ENCODE data around the gene WWC2. TPM values are rescaled to one million over a fixed set of nuclear protein-coding genes. Genes with fewer than 3 reads are reported as not detected.
A peak's percentile ranks its signal among the peaks of the same experiment; 100 is the strongest.

WWC2 gene
- total RNA-seq = 45.7 and 221 TPM in 2 replicates

- DNase-seq (ENCODE audit: low read depth) = peak; percentile 77
Observed at GRCh38 chr4:183098723-183099536, at the start of gene WWC2. Gene WWC2 (plus strand): TSS chr4:183099257. CDS start chr4:183099492, 235 bp downstream.

GRCh38 chr4:183053681-183054080 lies 45.4 kb upstream of the WWC2 start:
- no peak for DNase-seq (ENCODE audit: low read depth)

DNA sequence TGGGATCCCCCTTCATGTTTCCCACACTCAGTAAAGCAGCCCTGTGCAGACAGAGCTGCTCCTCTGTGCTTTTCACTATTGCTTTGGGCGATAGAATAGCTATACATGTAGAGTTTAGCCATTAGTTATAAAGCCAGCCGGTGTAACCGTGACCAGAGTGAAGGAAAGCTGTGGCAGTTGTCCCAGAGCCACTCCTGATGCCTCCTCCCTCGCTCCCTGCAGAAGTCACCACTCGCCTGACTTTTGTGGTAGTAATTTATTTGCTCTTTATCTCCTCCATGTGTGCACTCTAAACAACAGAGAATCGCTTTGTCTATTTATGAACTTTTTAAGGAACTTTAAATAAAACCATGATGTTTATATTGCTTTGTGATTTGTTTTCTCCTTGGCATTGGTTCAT lies 41.8 kb upstream of the WWC2 start:
- no peak for DNase-seq (ENCODE audit: low read depth)

DNA sequence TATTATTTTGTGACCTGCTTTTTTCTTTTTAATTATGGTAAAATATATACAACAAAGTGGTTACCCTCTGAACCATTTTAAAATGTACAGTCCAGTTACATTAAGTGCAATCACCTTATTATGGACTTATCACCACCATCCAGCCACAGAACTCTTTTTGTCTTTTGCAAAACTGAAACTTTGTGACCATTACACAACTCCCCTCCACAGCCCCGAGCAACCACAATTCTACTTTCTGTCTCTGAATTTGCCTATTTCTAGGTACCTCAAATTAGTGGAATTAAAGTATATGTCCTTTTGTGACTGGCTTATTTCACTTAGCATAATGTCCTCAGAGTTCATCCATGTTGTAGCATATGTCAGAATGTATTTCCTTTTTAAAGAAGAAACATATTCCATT lies 39.3 kb upstream of the WWC2 start:
- DNase-seq (ENCODE audit: low read depth) = no peak

DNA sequence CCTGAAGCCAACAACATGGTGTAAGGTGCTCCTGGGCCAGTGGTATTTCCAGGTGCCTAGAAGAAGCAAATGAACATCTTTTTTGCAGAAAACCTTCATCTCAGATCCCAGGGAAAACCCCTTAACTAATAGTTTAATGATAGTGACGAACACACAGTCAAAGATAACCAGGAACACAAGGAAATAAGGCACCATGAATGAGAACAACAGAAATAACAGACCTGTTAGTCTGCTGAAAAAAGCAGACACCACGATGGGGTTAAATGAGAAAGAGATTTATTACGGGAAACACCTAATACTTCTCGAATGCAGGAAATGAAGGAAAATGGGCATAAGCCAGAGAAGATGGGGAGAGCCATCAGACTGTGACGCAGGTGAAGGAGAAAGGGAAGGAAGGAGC lies 30.6 kb upstream of the WWC2 start:
- DNase-seq (ENCODE audit: low read depth) = no peak

DNA sequence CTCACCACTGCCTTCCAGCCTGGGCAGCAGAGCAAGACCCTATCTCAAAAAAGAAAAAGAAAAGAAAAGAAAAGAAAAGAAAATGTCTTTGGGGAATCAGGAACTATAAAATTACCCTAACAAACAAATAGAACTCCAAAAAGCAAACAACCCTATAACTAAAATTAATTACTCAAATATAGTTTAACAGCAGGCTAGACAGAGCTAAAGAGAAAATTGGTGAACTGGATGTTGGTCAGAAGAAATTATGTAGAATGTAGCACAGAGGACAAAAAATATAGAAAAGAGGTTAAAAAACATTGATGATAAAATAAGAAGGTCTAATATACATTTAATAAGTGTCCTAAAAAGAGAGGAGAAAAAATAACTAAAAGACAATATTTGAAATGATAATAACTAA lies 27.8 kb upstream of the WWC2 start:
- DNase-seq (ENCODE audit: low read depth) = no peak

GRCh38 chr4:183072176-183072575 lies 26.9 kb upstream of the WWC2 start:
- DNase-seq (ENCODE audit: low read depth) = no peak

- DNase-seq (ENCODE audit: low read depth) = no peak
Observed at GRCh38 chr4:183073838-183074145, 25.3 kb upstream of the WWC2 start.

DNA sequence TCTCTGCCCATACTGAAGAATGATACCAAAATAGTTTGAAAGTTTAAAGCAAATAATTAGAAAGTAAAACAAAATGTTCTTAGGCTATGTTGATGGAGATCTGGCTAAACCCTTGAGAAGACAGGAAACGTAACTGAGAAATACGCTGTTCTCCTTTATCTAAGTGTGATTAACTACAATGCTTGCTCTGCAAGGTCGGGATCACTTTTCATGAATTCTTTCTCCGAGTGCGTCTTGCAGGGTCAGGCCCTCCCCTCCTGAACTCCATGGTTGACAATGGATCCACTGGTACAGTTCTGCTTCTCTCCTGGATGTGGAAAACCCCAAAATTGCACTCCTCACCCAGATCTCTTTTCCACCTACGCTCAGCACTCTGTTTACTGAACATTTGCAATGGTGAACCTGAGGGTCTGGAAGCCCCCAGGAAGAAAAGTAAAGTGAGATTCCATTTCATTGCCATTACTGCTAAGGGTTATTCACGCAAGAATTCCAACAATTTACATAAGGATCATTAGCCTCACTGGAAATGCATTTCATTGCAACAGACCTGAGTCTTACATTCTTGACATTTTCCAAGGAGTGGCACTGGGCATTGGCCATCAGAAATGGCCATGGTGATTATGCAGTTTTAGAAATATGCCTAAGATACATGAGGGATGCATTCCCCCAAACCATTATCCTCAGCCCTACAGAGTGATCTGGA lies 24.6 kb upstream of the WWC2 start:
- peak; percentile 86 for DNase-seq (ENCODE audit: low read depth)

DNA sequence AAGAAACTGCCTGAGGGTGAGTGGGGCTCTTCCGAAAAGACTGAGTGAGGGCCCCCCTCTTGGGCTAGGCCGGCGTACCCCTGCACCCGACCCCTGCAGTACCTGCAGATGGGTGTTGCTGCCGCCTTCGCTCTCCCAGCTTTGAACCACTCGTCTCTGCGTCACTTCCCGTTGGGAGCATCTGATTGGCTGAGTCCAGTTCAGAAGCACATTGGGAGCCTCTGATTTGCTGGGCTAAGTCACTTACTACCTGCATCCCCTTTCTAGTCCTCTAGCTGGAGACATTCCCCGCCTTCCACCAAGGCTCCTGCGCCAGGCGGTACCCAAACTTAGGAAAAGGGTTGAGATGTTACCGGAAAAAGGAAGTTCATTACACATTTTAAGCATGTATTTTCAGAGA lies 20.4 kb upstream of the WWC2 start:
- no peak for DNase-seq (ENCODE audit: low read depth)

DNA sequence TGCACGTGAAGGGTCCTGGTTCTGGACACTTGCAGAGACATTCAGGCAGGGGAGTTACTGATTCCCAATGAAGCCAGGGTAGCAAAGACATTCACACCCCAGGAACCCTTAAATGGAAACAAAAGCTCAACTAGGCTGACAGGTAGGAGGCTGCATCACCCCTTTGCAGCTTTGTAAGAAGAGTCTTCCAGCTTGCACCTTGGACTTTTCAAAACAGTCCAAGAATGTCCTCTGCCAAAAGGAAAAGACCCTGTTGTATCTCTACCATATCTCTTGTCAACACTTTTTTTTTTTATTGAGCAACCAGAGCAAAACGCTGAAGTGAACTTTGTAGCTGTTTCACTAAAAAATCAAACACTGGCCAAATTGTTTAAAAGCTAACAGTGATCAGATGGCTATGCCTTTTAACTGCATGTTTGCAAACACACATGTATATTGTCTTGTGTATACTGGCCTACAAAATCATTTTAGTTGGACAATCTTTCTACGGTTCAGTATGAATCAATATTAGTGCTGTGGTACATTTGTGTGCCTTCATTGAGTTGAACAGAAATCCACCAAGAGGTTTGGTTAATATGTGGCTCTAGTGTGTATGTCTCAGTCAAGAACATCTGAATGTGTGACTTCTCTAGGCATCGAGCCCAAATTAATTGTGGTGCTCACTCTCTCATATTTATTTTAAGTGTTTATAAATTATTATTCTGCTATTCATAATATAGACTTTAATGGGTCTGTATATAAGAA lies 18.5 kb upstream of the WWC2 start:
- no peak for DNase-seq (ENCODE audit: low read depth)

DNA sequence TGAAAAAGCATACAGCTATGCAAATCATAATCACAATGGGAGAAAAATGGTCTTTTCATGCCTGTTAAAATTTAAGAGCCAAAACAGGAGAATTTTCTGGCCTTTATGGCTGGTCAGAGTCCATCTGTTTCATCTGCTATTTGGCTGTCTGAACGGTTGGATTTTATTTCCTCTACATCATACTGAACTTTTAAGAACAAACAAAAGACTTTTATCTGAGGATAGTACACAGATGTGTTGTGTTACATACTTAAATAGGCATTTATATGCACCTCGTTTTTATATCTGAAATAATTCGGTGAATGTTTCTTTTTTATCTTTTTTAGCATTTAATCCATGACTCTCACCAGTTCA lies 18.0 kb upstream of the WWC2 start:
- DNase-seq (ENCODE audit: low read depth) = no peak

DNA sequence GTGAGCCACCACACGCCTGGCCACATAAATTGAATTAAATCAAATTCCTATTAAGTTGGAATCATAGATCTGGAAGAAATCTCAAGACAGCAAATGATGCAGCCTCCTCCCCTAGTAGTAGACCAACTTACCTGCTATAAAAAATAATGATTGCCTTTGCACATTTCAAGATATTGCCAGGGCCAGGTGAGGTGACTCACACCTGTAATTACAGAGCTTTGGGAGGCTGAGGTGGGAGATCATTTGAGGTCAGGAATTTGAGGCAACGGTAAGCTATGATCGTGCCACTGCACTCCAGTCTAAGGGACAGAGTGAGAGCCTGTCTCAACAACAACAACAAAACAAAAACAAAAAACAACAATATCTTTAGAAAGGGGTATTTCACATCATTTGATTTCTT lies 17.0 kb upstream of the WWC2 start:
- no peak for DNase-seq (ENCODE audit: low read depth)

GRCh38 chr4:183094393-183095198 lies 4.5 kb upstream of the WWC2 start:
- no peak for DNase-seq (ENCODE audit: low read depth)

DNA sequence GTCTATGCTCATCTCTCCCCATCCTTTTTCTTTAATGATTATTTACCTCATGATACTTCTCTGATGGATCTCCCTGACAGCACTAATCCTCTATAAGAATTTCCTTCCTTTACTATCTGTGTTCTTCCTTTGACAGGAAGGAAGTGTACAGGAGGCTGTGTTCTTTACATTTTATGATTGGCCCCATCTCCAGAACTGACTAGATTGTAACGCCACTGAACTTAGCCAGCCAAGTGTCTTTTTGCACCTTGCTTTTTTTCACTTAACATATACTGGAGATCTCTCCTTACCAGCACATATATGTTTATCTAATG lies 3.9 kb upstream of the WWC2 start:
- no peak for DNase-seq (ENCODE audit: low read depth)

DNA sequence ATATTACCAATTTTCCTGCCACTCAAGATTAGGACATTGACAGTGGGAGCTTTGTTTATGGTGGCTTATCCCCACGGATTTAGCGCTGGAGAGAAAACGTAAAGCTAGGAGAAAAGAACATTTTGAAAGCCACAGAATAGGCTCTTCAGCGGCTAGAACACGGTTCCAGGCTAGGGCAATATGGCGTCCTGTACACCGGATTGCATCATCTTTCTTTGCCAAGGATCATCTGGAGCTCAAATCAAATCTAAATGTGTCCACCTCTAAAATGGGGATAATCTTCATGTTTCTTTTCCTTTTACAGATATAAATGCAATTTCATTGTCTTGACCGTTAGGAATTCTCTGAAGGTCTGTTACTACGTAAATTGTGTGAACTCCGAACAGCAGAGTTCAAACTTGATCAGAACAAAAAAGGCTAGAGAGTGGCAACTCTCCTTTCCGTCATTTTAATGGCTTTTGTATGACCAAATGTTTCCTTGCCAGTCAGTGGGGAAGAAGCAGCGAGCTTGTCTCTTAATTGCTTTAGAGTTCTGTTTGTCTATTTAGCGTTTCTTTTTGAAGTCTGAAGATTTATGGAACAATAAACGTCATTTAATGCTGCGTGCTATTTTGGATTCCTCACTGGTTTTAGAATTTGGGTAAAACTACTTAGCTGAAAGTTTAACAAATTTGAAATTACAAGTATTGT lies 2.6 kb upstream of the WWC2 start:
- DNase-seq (ENCODE audit: low read depth) = no peak

DNA sequence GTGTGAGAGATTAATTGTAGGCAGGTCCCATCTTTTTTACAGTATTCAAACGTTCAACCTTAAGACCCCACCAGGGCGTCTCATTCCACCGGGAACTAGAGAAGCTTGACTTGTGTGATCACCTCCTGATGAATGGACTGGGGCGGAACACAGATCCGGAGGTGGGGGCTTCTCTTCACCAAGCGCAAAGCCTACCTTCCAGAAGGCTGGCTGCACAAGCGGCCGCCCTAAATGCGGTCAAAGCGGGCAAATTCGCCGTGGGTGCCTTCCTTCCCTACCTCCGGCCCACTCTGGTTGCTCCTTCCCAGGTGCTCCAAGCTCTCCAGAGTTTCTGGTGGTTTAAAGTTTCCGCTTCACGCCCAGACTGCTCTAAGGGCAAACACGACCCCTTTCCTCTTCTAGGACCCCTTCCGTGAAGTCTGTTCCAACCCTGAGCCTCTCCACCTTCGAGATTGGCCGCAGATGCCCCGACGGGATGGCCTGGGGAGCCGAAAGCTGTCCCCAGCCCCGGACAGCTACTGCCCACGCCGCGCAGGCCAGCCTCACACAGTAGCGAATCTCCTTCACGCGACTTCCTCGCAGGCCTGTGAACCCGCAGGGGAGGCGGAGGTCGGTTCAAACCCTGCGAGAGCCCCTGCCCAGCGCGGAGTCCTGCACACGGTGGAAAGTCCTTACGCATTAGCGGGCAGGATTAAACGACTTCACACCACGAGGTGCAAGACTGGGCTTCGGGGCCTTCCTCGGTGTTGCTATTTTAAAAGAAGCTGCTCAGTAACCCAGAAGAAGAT lies 1.6 kb upstream of the WWC2 start:
- DNase-seq (ENCODE audit: low read depth) = no peak

GRCh38 chr4:183098019-183098722 lies 886 bp upstream of the WWC2 start:
- no peak for DNase-seq (ENCODE audit: low read depth)

GRCh38 chr4:183099537-183100297 lies 660 bp downstream of the WWC2 start:
- DNase-seq (ENCODE audit: low read depth) = no peak

DNA sequence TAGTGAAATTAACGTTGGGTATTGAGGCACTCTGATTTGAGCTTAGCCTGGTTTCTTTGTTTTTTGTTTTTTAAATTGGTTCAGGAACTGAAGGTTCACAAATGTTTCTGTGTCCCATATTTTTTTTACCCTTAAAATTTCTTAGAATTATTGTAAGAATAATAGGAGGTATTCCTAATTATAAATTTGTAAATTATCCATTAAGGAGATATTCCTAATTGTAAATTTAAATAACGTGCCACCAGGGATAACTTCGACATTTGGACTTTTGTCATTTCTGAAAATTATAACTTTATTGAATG lies 1.2 kb downstream of the WWC2 start:
- no peak for DNase-seq (ENCODE audit: low read depth)

Measured in renal cortical epithelial cell (primary cell).